Stimulated activated CD4-positive, alpha-beta T cell treated with anti-CD3 and anti-CD28 coated beads, Interleukin-4, amount 100 ng/mL, for 4 hours (primary cell): Measurements from ENCODE around the gene LRRC10B.

Source experiments
- DNase-seq, 2 experiments: peaks; one replicate each; pipeline ENCODE4 v3.0.0-alpha.2; 2020

LRRC10B gene

GRCh38 chr11:61549662-61550568, 41.4 kb downstream of the LRRC10B start:
- no peak for DNase-seq

GRCh38 chr11:61550665-61551227, 42.2 kb downstream of the LRRC10B start:
- DNase-seq = no peak

GRCh38 chr11:61551634-61552033, 43.1 kb downstream of the LRRC10B start:
- DNase-seq = no peak

GRCh38 chr11:61552108-61552635, 43.6 kb downstream of the LRRC10B start:
- DNase-seq = no peak

GRCh38 chr11:61553373-61554171, 45.0 kb downstream of the LRRC10B start:
- DNase-seq = no peak

- DNase-seq = peak; percentile 21 to 83
Measured at GRCh38 chr11:61554172-61554988, 45.8 kb downstream of the LRRC10B start.

- no peak for DNase-seq
Measured at GRCh38 chr11:61555051-61555969, 46.8 kb downstream of the LRRC10B start.

- DNase-seq = no peak
Measured at GRCh38 chr11:61555978-61556377, 47.4 kb downstream of the LRRC10B start.

- DNase-seq = no peak
Measured at GRCh38 chr11:61556621-61557020, 48.1 kb downstream of the LRRC10B start.
